GM12878 (cell line): ENCODE results near the gene LHFPL2. TPM values are rescaled to one million over a fixed set of nuclear protein-coding genes. Genes with fewer than 3 reads are reported as not detected.

Experiments
- ATAC-seq: fragments of 200-7000 bp; cut with Tn5 transposase; 3 replicates; pipeline ENCODE4 v1.9.1; 2020; ENCODE audit warnings: mild to moderate bottlenecking, moderate library complexity
- BruUV-seq: library from RNA; stranded (reverse); fragments of 400-500 nt; replicated peaks from 2 replicates; lab custom pipeline; 2021; lab: Mats Ljungman, UMichigan
- CTCF ChIA-PET: fragments of 300-600 bp; sonication (Branson Sonifier 250); formaldehyde crosslinking; extraction: SDS; loops from one replicate; lab custom pipeline; 2021; ENCODE audit warnings: inconsistent platforms; lab: Yijun Ruan, JAX
- POLR2A ChIA-PET: fragments of 350-600 bp; formaldehyde crosslinking; extraction: SDS; loops from one replicate; lab custom pipeline; 2021; ENCODE audit warnings: inconsistent platforms; lab: Charles Lee
- RAD21 ChIA-PET: fragments of 300-600 bp; sonication (Branson Sonifier 250); formaldehyde crosslinking; loops from one replicate; lab custom pipeline; 2023; ENCODE audit warnings: antibody characterized with exemption; ENCODE audit not compliant: unreplicated experiment; lab: Charles Lee
- SMC1A ChIA-PET: fragments of 300-600 bp; sonication (Branson Sonifier 250); formaldehyde crosslinking; loops from one replicate; lab custom pipeline; 2023; ENCODE audit not compliant: unreplicated experiment, uncharacterized antibody; lab: Charles Lee
- DNase-seq: peaks from one replicate; pipeline ENCODE4 v3.0.0-alpha.2; 2011; ENCODE audit warnings: low read depth, low spot score
- FAIRE-seq: peaks from 3 replicates; lab custom pipeline; 2011; peaks lifted over from hg19 to GRCh38; lab: Jason Lieb, UNC
- H2AFZ ChIP-seq: 2 replicates; pipeline ENCODE4 v1.6.0; 2011; ENCODE audit warnings: low read depth, low read length, control low read depth; ENCODE audit not compliant: control insufficient read depth
- H3K27ac ChIP-seq: 2 replicates; pipeline ENCODE4 v1.5.1; 2011; ENCODE audit warnings: control low read depth; ENCODE audit not compliant: control insufficient read depth, insufficient read depth
- H3K27me3 ChIP-seq, 2 experiments: replicated peaks in 1 of 2; 2 replicates each; pipeline versions ENCODE4 v1.6.0 to v1.6.1; 2011; ENCODE audit warnings: low read length in 1 of 2; ENCODE audit not compliant: control insufficient read depth in 2 of 2, insufficient read depth in 2 of 2
- H3K36me3 ChIP-seq, 2 experiments: 2 replicates each; pipeline ENCODE4 v1.5.1; 2011; ENCODE audit warnings: low read length in 1 of 2; ENCODE audit not compliant: control insufficient read depth in 2 of 2, insufficient read depth in 2 of 2
- H3K4me1 ChIP-seq: 2 replicates; pipeline ENCODE4 v1.6.1; 2011; ENCODE audit warnings: mild to moderate bottlenecking, low read length, moderate library complexity, mixed read lengths; ENCODE audit not compliant: control insufficient read depth, insufficient read depth
- H3K4me2 ChIP-seq: 2 replicates; pipeline ENCODE4 v1.6.0; 2011; ENCODE audit warnings: control low read depth; ENCODE audit not compliant: control insufficient read depth, insufficient read depth
- H3K4me3 ChIP-seq: fragments of 200-600 bp; sonication (generic); 2 replicates; pipeline ENCODE4 v1.5.1; 2016
- H3K79me2 ChIP-seq: 2 replicates; pipeline ENCODE4 v1.6.0; 2011; ENCODE audit warnings: low read length; ENCODE audit not compliant: control insufficient read depth, insufficient read depth
- H3K9ac ChIP-seq: 2 replicates; pipeline ENCODE4 v1.8.0; 2011; ENCODE audit warnings: low read length, control low read depth, mixed read lengths; ENCODE audit not compliant: control insufficient read depth, insufficient read depth
- H3K9me3 ChIP-seq: replicated peaks from 3 replicates; pipeline ENCODE4 v1.5.1; 2011; ENCODE audit warnings: mild to moderate bottlenecking, low read length; ENCODE audit not compliant: control insufficient read depth, insufficient read depth
- H4K20me1 ChIP-seq: 2 replicates; pipeline ENCODE4 v1.6.0; 2011; ENCODE audit not compliant: control insufficient read depth, insufficient read depth
- ATF7 ChIP-seq: fragments of 450-650 bp; IDR thresholded peaks from 2 replicates; pipeline ENCODE4 v1.6.1; 2016; ENCODE audit warnings: low read depth, mild to moderate bottlenecking
- EGR1 ChIP-seq, 2 experiments: IDR thresholded peaks; 1 replicate in 1 of 2; 2 replicates in 1 of 2; pipeline ENCODE4 v1.6.1; 2011 to 2012; ENCODE audit warnings: low read depth in 2 of 2, low read length in 2 of 2, borderline replicate concordance in 1 of 2, mild to moderate bottlenecking in 1 of 2, moderate library complexity in 1 of 2
- ESRRA ChIP-seq: IDR thresholded peaks from 2 replicates; pipeline ENCODE4 v1.6.1; 2012; ENCODE audit warnings: mild to moderate bottlenecking, low read length, improper control_type of control experiment
- GABPA ChIP-seq: IDR thresholded peaks from 2 replicates; pipeline ENCODE4 v1.6.1; 2014; ENCODE audit warnings: antibody characterized with exemption, low read depth, mild to moderate bottlenecking, inconsistent platforms
- HDAC6 ChIP-seq: fragments of 200-600 bp; sonication (generic); IDR thresholded peaks from one replicate; pipeline ENCODE4 v1.8.0; 2017; ENCODE audit warnings: antibody characterized with exemption; ENCODE audit not compliant: unreplicated experiment
- IKZF2 ChIP-seq, 2 experiments: fragments of 450-650 bp; IDR thresholded peaks; 2 replicates each; pipeline ENCODE4 v1.6.1; 2017; ENCODE audit warnings: mild to moderate bottlenecking in 2 of 2, moderate library complexity in 2 of 2
- JUNB ChIP-seq: IDR thresholded peaks from 2 replicates; pipeline ENCODE4 v1.6.1; 2016; ENCODE audit warnings: antibody characterized with exemption, mild to moderate bottlenecking
- JUND ChIP-seq: IDR thresholded peaks from 2 replicates; pipeline ENCODE4 v1.6.1; 2012; ENCODE audit warnings: low read depth, mild to moderate bottlenecking, low read length, improper control_type of control experiment, moderate library complexity
- MTA3 ChIP-seq: IDR thresholded peaks from 2 replicates; pipeline ENCODE4 v1.6.1; 2012; ENCODE audit warnings: low read length, inconsistent platforms, borderline replicate concordance
- PML ChIP-seq: IDR thresholded peaks from 2 replicates; pipeline ENCODE4 v1.6.1; 2012; ENCODE audit warnings: low read length, inconsistent platforms
- SPI1 ChIP-seq: IDR thresholded peaks from 2 replicates; pipeline ENCODE4 v1.6.1; 2011; ENCODE audit warnings: low read depth, mild to moderate bottlenecking, low read length, moderate library complexity, borderline replicate concordance; ENCODE audit not compliant: insufficient read depth
- ZNF622 ChIP-seq: fragments of 450-650 bp; IDR thresholded peaks from 2 replicates; pipeline ENCODE4 v1.6.1; 2017; ENCODE audit warnings: mild to moderate bottlenecking, inconsistent platforms
- WGBS: methylation state at CpG from one replicate; pipeline ENCODE4 v1.1.6; 2016; ENCODE audit warnings: low lambda C conversion rate; ENCODE audit not compliant: insufficient replicate concordance, insufficient coverage; ENCODE audit errors: missing lambda C conversion rate; 5-methylcytosine and 5-hydroxymethylcytosine counted together
- in situ Hi-C: fragments of 300-500 bp; cut with MboI; formaldehyde crosslinking; loops from 9 replicates; pipeline ENCODE4 v1.14.3; 2018; ENCODE audit warnings: mixed read lengths
- intact Hi-C: fragments of 100-400 bp; cut with micrococcal nuclease; formaldehyde crosslinking; loops from one replicate; pipeline ENCODE4 v1.14.2; 2022; ENCODE audit not compliant: unreplicated experiment
- polyA plus RNA-seq, 11 experiments: library from polyadenylated mRNA; depleted of rRNA in 4 of 11; unstranded in 6 of 11; stranded (reverse) in 5 of 11; fragments of >200 nt; fragmentation: Nextera tagmentation in 4 of 11; fragmentation: Illumina TruSeq in 1 of 11; extraction: Ambion mirVana in 4 of 11; extraction: Trizol in 1 of 11; gene quantifications; 1 replicate in 1 of 11; 2 replicates in 10 of 11; pipeline versions ENCODE4 v1.2.1 to v1.2.3, GENCODE V29; 2011 to 2016; ENCODE audit warnings: inconsistent platforms in 2 of 11, missing spikeins in 2 of 11, low read depth in 1 of 11
- total RNA-seq, 4 experiments: library from RNA; depleted of rRNA in 3 of 4; stranded (reverse); fragments of >200 nt in 3 of 4; fragmentation: Illumina TruSeq in 1 of 4; extraction: Trizol in 1 of 4; gene quantifications; 2 replicates each; pipeline versions ENCODE4 v1.2.1 to v1.2.3, GENCODE V29; 2013 to 2021
- TF ChIP-seq, protein P1 (sequence below): fragments of 450-650 bp; formaldehyde crosslinking; IDR thresholded peaks from 2 replicates; pipeline ENCODE4 v1.5.0; 2022; ENCODE audit warnings: mild to moderate bottlenecking, missing genetic modification characterization
- TF ChIP-seq, protein P2 (sequence below): fragments of 450-650 bp; IDR thresholded peaks from 2 replicates; pipeline ENCODE4 v1.6.1; 2016; ENCODE audit warnings: mild to moderate bottlenecking
- TF ChIP-seq, protein P3 (sequence below): fragments of 450-650 bp; IDR thresholded peaks from 2 replicates; pipeline ENCODE4 v1.6.1; 2018; ENCODE audit warnings: mild to moderate bottlenecking, low read depth, moderate library complexity; ENCODE audit not compliant: partially characterized antibody

The LHFPL2 gene
- total and polyA plus RNA-seq, 10 of the 15 experiments (the other 5 are each of a cell fraction or from before 2014, with no cell fraction given), result 4.1 to 21.8 (median 12.5) TPM

GRCh38 chr5:78514427-78515330 lies 133.9 kb downstream of the LHFPL2 start (continued):
- TF ChIP-seq, protein P1, sequence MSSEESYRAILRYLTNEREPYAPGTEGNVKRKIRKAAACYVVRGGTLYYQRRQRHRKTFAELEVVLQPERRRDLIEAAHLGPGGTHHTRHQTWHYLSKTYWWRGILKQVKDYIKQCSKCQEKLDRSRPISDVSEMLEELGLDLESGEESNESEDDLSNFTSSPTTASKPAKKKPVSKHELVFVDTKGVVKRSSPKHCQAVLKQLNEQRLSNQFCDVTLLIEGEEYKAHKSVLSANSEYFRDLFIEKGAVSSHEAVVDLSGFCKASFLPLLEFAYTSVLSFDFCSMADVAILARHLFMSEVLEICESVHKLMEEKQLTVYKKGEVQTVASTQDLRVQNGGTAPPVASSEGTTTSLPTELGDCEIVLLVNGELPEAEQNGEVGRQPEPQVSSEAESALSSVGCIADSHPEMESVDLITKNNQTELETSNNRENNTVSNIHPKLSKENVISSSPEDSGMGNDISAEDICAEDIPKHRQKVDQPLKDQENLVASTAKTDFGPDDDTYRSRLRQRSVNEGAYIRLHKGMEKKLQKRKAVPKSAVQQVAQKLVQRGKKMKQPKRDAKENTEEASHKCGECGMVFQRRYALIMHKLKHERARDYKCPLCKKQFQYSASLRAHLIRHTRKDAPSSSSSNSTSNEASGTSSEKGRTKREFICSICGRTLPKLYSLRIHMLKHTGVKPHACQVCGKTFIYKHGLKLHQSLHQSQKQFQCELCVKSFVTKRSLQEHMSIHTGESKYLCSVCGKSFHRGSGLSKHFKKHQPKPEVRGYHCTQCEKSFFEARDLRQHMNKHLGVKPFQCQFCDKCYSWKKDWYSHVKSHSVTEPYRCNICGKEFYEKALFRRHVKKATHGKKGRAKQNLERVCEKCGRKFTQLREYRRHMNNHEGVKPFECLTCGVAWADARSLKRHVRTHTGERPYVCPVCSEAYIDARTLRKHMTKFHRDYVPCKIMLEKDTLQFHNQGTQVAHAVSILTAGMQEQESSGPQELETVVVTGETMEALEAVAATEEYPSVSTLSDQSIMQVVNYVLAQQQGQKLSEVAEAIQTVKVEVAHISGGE (CRISPR knock-in tag), result no peak
- TF ChIP-seq IKZF2 (IDR thresholded peaks at IDR 0.05), result no peak
- no peak for TF ChIP-seq EGR1 (IDR thresholded peaks at IDR 0.05; ENCODE audit: borderline replicate concordance in 1 of 2, low read depth in 2 of 2, low read length in 2 of 2)
- TF ChIP-seq HDAC6, result no peak

DNA sequence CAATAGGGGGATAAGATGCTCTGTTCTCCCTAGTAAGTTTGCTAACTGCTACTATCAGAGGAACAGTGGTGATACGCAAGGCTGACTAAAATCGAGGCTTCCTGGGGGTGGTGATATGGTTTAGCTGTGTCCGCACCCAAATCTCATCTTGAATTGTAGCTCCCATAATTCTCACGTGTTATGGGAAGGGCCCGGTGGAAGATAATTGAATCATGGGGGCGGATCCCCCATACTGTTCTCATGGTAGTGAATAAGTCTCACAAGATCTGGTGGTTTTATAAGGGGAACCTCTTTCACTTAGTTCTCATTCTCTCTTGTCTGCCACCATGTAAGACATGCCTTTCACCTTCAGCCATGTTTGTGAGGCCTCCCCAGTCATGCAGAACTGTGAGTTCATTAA lies 135.1 kb downstream of the LHFPL2 start:
- H3K4me2 ChIP-seq, result no peak overlapping the region
- H3K27ac ChIP-seq, result no peak overlapping the region
- ChIA-PET SMC1A (no interaction called here), POLR2A (no interaction called here), CTCF (no interaction called here), RAD21 (no interaction called here)
- H3K79me2 ChIP-seq, result no peaks in the 10 kb centered on the region; the same call in 1 of the 2 replicates
- no peaks in the 10 kb centered on the region for H3K9me3 ChIP-seq
- H3K36me3 ChIP-seq, result peaks cover 0 to 5% of the 10 kb centered on the region in 2 experiments; a peak in 2 of 4 replicates
- intact Hi-C loops (no loop called here), in situ Hi-C loops (no loop called here)
- BruUV-seq, result no TSS peak
- no peak for FAIRE-seq
- no peak overlapping the region for H3K4me3 ChIP-seq
- no peak overlapping the region for H3K9ac ChIP-seq
- DNase-seq, result no peak
- 0 out of 2 replicates have a peak, but pooled peaks cover 5% of the 10 kb centered on the region for H4K20me1 ChIP-seq
- 81% methylated on average over 6 of the region's 6 CpGs for WGBS
- no peak for ATAC-seq
- no peak overlapping the region for H2AFZ ChIP-seq
- peaks cover 9% of the 10 kb centered on the region for H3K4me1 ChIP-seq
- H3K27me3 ChIP-seq, result no peaks in the 10 kb centered on the region
- TF ChIP-seq JUNB (no peak), JUND (no peak), ATF7 (no peak), ZNF622 (no peak), GABPA (no peak), SPI1 (no peak), PML (no peak), MTA3 (no peak), ESRRA (no peak)
- TF ChIP-seq, protein P2, sequence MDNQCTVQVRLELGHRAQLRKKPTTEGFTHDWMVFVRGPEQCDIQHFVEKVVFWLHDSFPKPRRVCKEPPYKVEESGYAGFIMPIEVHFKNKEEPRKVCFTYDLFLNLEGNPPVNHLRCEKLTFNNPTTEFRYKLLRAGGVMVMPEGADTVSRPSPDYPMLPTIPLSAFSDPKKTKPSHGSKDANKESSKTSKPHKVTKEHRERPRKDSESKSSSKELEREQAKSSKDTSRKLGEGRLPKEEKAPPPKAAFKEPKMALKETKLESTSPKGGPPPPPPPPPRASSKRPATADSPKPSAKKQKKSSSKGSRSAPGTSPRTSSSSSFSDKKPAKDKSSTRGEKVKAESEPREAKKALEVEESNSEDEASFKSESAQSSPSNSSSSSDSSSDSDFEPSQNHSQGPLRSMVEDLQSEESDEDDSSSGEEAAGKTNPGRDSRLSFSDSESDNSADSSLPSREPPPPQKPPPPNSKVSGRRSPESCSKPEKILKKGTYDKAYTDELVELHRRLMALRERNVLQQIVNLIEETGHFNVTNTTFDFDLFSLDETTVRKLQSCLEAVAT, result no peak
- TF ChIP-seq, protein P3, sequence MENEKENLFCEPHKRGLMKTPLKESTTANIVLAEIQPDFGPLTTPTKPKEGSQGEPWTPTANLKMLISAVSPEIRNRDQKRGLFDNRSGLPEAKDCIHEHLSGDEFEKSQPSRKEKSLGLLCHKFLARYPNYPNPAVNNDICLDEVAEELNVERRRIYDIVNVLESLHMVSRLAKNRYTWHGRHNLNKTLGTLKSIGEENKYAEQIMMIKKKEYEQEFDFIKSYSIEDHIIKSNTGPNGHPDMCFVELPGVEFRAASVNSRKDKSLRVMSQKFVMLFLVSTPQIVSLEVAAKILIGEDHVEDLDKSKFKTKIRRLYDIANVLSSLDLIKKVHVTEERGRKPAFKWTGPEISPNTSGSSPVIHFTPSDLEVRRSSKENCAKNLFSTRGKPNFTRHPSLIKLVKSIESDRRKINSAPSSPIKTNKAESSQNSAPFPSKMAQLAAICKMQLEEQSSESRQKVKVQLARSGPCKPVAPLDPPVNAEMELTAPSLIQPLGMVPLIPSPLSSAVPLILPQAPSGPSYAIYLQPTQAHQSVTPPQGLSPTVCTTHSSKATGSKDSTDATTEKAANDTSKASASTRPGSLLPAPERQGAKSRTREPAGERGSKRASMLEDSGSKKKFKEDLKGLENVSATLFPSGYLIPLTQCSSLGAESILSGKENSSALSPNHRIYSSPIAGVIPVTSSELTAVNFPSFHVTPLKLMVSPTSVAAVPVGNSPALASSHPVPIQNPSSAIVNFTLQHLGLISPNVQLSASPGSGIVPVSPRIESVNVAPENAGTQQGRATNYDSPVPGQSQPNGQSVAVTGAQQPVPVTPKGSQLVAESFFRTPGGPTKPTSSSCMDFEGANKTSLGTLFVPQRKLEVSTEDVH, result no peak
